K562 (cell line): Measurements from ENCODE around the gene SPTBN4. TPM values are rescaled to one million over a fixed set of nuclear protein-coding genes. Genes with fewer than 3 reads are reported as not detected.

ENCODE experiments used
- FIP1L1 ChIP-seq: fragments of 200-400 bp; formaldehyde crosslinking; IDR thresholded peaks from 2 replicates; pipeline ENCODE4 v1.6.1; 2018; ENCODE audit warnings: mild to moderate bottlenecking, low read depth, low read length; ENCODE audit not compliant: poor library complexity, severe bottlenecking
- FOXJ3 ChIP-seq: sonication (generic); formaldehyde crosslinking; IDR thresholded peaks from 2 replicates; pipeline ENCODE4 v1.4.0; 2020; ENCODE audit warnings: mild to moderate bottlenecking, missing genetic modification reagents
- MECOM ChIP-seq: fragments of 250-450 bp; sonication (Bioruptor Pico); IDR thresholded peaks from 2 replicates; pipeline ENCODE4 v1.8.0; 2022; ENCODE audit warnings: inconsistent platforms
- NRF1 ChIP-seq, 2 experiments: fragments of 450-650 bp; IDR thresholded peaks in 1 of 2; conservative IDR thresholded peaks in 1 of 2; 2 replicates each; pipeline ENCODE4 v1.6.1; 2014; ENCODE audit warnings: mild to moderate bottlenecking in 2 of 2
- RNF219 ChIP-seq: fragments of 250-450 bp; sonication (Bioruptor Pico); IDR thresholded peaks from 2 replicates; pipeline ENCODE4 v1.5.0; 2022; ENCODE audit warnings: mild to moderate bottlenecking
- SAFB2 ChIP-seq: fragments of 200-400 bp; formaldehyde crosslinking; IDR thresholded peaks from 2 replicates; pipeline ENCODE4 v1.6.1; 2018; ENCODE audit warnings: borderline replicate concordance, low read length, low read depth, moderate library complexity; ENCODE audit not compliant: severe bottlenecking
- SOX6 ChIP-seq: fragments of 450-650 bp; IDR thresholded peaks from 2 replicates; pipeline ENCODE4 v1.6.1; 2014; ENCODE audit warnings: mild to moderate bottlenecking
- STAT5B ChIP-seq: fragments of 250-450 bp; sonication (Bioruptor Pico); IDR thresholded peaks from 2 replicates; pipeline ENCODE4 v1.8.0; 2021; ENCODE audit warnings: mild to moderate bottlenecking, inconsistent platforms
- TRIM28 ChIP-seq: fragments of 450-650 bp; IDR thresholded peaks from 2 replicates; pipeline ENCODE4 v1.6.1; 2017
- U2AF2 ChIP-seq: fragments of 200-400 bp; formaldehyde crosslinking; optimal IDR thresholded peaks from 2 replicates; pipeline ENCODE3; 2017; ENCODE audit warnings: low read depth, mild to moderate bottlenecking, low read length
- polyA plus RNA-seq, 8 experiments: library from polyadenylated mRNA; depleted of rRNA in 4 of 8; stranded (reverse) in 5 of 8; unstranded in 3 of 8; fragments of >200 nt; fragmentation: Nextera tagmentation in 2 of 8; fragmentation: Illumina TruSeq in 1 of 8; extraction: Ambion mirVana in 2 of 8; extraction: Trizol in 1 of 8; gene quantifications; 2 replicates each; pipeline versions ENCODE4 v1.2.1 to v1.2.3, GENCODE V29; 2011 to 2014; ENCODE audit warnings: inconsistent platforms in 1 of 8, missing spikeins in 1 of 8
- total RNA-seq, 7 experiments: library from RNA; depleted of rRNA in 6 of 7; stranded (reverse); fragments of >200 nt in 6 of 7; fragmentation: Illumina TruSeq in 2 of 7; extraction: Trizol in 2 of 7; gene quantifications; 2 replicates each; pipeline versions ENCODE4 v1.2.1 to v1.2.3, GENCODE V29; 2011 to 2021; ENCODE audit warnings: low replicate concordance in 1 of 7
- TF ChIP-seq, protein P1 (sequence below): IDR thresholded peaks from 2 replicates; pipeline ENCODE4 v1.6.1; 2011; ENCODE audit warnings: borderline replicate concordance, low read depth, mild to moderate bottlenecking, moderate library complexity, low read length; ENCODE audit not compliant: insufficient read depth, poor library complexity, severe bottlenecking
- TF ChIP-seq, protein P2 (sequence below): fragments of 450-650 bp; formaldehyde crosslinking; conservative IDR thresholded peaks from 2 replicates; pipeline ENCODE4 v1.4.0; 2022; ENCODE audit warnings: mild to moderate bottlenecking, missing genetic modification characterization
- TF ChIP-seq, protein P3 (sequence below): IDR thresholded peaks from 2 replicates; pipeline ENCODE4 v1.6.1; 2011; ENCODE audit not compliant: insufficient read length; ENCODE audit errors: extremely low read depth

SPTBN4 gene
- total and polyA plus RNA-seq, 9 of the 15 experiments (the other 6 are each of a cell fraction or from before 2014, with no cell fraction given): 0.01 to 1.5 (median 0.86) TPM

DNA sequence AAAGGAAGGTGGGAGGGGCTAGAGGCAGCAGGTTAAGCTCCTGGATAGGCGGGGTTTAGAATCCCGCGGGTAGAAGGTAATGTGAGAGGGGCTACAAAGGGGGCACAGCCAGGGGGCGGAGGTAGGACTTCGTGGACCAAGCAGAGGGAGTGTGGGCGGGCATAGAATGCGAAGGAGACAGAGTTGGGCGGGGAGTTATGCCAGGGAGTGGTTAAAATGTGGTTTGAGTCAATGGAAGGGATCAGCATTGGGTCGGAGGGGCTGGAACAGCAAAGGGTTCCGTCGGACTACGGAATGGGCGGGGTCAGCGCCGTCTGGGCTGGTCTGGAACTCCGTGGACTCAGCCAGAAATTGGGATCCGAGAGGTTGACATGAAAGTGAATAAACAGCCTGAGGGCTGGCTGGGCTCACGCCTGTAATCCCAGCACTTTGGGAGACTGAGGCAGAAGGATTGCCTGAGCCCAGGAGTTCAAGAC, 137.4 kb downstream of the SPTBN4 start (continued):
- TF ChIP-seq RNF219 (CRISPR knock-in tag) (no peak), SAFB2 (no peak), MECOM (CRISPR knock-in tag) (no peak), STAT5B (CRISPR knock-in tag) (no peak), FOXJ3 (CRISPR knock-in tag) (no peak), U2AF2 (no peak), SOX6 (no peak), TRIM28 (no peak), FIP1L1 (no peak), NRF1 (conservative IDR thresholded peaks at IDR 0.05 in 1 of 2, IDR thresholded peaks at IDR 0.05 in 1 of 2) (peak; percentile 3 to 7; a peak in 2 of 4 replicates)
- TF ChIP-seq, protein P1, sequence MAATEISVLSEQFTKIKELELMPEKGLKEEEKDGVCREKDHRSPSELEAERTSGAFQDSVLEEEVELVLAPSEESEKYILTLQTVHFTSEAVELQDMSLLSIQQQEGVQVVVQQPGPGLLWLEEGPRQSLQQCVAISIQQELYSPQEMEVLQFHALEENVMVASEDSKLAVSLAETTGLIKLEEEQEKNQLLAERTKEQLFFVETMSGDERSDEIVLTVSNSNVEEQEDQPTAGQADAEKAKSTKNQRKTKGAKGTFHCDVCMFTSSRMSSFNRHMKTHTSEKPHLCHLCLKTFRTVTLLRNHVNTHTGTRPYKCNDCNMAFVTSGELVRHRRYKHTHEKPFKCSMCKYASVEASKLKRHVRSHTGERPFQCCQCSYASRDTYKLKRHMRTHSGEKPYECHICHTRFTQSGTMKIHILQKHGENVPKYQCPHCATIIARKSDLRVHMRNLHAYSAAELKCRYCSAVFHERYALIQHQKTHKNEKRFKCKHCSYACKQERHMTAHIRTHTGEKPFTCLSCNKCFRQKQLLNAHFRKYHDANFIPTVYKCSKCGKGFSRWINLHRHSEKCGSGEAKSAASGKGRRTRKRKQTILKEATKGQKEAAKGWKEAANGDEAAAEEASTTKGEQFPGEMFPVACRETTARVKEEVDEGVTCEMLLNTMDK: no peak
- TF ChIP-seq, protein P2, sequence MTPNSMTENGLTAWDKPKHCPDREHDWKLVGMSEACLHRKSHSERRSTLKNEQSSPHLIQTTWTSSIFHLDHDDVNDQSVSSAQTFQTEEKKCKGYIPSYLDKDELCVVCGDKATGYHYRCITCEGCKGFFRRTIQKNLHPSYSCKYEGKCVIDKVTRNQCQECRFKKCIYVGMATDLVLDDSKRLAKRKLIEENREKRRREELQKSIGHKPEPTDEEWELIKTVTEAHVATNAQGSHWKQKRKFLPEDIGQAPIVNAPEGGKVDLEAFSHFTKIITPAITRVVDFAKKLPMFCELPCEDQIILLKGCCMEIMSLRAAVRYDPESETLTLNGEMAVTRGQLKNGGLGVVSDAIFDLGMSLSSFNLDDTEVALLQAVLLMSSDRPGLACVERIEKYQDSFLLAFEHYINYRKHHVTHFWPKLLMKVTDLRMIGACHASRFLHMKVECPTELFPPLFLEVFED (CRISPR knock-in tag): peak; percentile 86
- TF ChIP-seq, protein P3, sequence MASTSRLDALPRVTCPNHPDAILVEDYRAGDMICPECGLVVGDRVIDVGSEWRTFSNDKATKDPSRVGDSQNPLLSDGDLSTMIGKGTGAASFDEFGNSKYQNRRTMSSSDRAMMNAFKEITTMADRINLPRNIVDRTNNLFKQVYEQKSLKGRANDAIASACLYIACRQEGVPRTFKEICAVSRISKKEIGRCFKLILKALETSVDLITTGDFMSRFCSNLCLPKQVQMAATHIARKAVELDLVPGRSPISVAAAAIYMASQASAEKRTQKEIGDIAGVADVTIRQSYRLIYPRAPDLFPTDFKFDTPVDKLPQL: no peak
